NB4 (cell line): Measurements from ENCODE around the gene ZNF423.

Source experiments
- CTCF ChIP-seq: IDR thresholded peaks from one replicate; pipeline ENCODE4 v1.5.1; 2012; ENCODE audit warnings: low read depth, low read length
- MAX ChIP-seq: IDR thresholded peaks from 2 replicates; pipeline ENCODE4 v1.6.1; 2011; ENCODE audit warnings: low read depth, low read length
- POLR2A ChIP-seq: IDR thresholded peaks from 2 replicates; pipeline ENCODE4 v1.6.1; 2011; ENCODE audit warnings: mild to moderate bottlenecking; ENCODE audit not compliant: insufficient read length; ENCODE audit errors: extremely low read depth

- TF ChIP-seq CTCF = no peak
- TF ChIP-seq MAX = no peak
- no peak for TF ChIP-seq POLR2A
Observed at GRCh38 chr16:49453021-49453420, 402.9 kb downstream of the ZNF423 start.
